Peyer's patch (tissue), 4 donors: ENCODE data around the gene LRRTM2.

Experiments used
- CTCF ChIP-seq, 6 experiments: fragments of 450-650 bp in 4 of 6; fragments of 200-600 bp in 2 of 6; sonication (generic) in 1 of 6; IDR thresholded peaks; one replicate each; pipeline ENCODE4 v1.5.1; 2017 to 2019; ENCODE audit warnings: antibody characterized with exemption in 6 of 6, mild to moderate bottlenecking in 3 of 6, moderate library complexity in 1 of 6
- POLR2A ChIP-seq, 2 donors: fragments of 450-650 bp; IDR thresholded peaks; one replicate each; pipeline ENCODE4 v1.5.1; 2017; ENCODE audit warnings: antibody characterized with exemption in 2 of 2, mild to moderate bottlenecking in 2 of 2, moderate library complexity in 2 of 2

- TF ChIP-seq CTCF (IDR thresholded peaks at IDR 0.05) (no peak), POLR2A (IDR thresholded peaks at IDR 0.05) (no peak)
Measured at GRCh38 chr5:138876811-138877210, 1.7 kb upstream of the LRRTM2 start.
